ENCODE results near the gene DNPH1. TPM values are rescaled to one million over a fixed set of nuclear protein-coding genes. Genes with fewer than 3 reads are reported as not detected.
A peak's percentile ranks its signal among the peaks of the same experiment; 100 is the strongest.

DNPH1 gene
- 10 to 100 TPM; 59.7 to 59.8 TPM for total RNA-seq

- Mint-ChIP-seq H3K36me3 (ENCODE audit: low read depth) (peaks cover 28% of the 10 kb centered on the region), H3K27ac (peak within 1 kb of the TSS; percentile 89), H3K4me3 (peak within 1 kb of the TSS; percentile 90), H3K4me1 (ENCODE audit: low read depth) (peaks cover 41% of the 10 kb centered on the region), H3K9me3 (no peaks in the 10 kb centered on the region), H3K27me3 (ENCODE audit: low read depth) (no peaks in the 10 kb centered on the region)
- intact Hi-C loops (cut with micrococcal nuclease) = loop anchor here (1.0 kb wide), 1 partner anchor 18 kb away; no protein-coding TSS in a partner anchor
- DNase-seq = peak; percentile 79
- CTCF ChIA-PET = interaction anchor here (0.5 to 3.8 kb wide), 22 partner anchors 9 to 295 kb away, joined by 3 to 15 read pairs (median 3); partner anchors contain the start of genes CRIP3, PPP2R5D and TTBK1
These were observed at the start of gene DNPH1 for GRCh38 chr6:43228951-43229802. Gene DNPH1, minus strand, starts transcription at chr6:43229481. Its CDS starts 25 bp downstream, at chr6:43229456.

- no peaks in the 10 kb centered on the region for H3K36me3 Mint-ChIP-seq (ENCODE audit: low read depth)
- H3K27me3 Mint-ChIP-seq (ENCODE audit: low read depth) = peaks cover 17% of the 10 kb centered on the region
- DNase-seq = no peak
- H3K9me3 Mint-ChIP-seq = no peaks in the 10 kb centered on the region
- intact Hi-C loops (cut with micrococcal nuclease) = no loop called here
- no peak overlapping the region for H3K27ac Mint-ChIP-seq
- no peak overlapping the region for H3K4me3 Mint-ChIP-seq
- CTCF ChIA-PET = interaction anchor here (1.6 to 1.9 kb wide), 2 partner anchors 29 to 228 kb away, joined by 4 to 6 read pairs; partner anchors contain the start of gene CRIP3
- H3K4me1 Mint-ChIP-seq (ENCODE audit: low read depth) = peaks cover 6% of the 10 kb centered on the region
These were observed 49.3 kb upstream of the DNPH1 start for GRCh38 chr6:43278524-43279078.

GRCh38 chr6:43277643-43278523 lies 48.6 kb upstream of the DNPH1 start:
- no peak for DNase-seq
- CTCF ChIA-PET = no interaction called here
- no peak overlapping the region for H3K4me3 Mint-ChIP-seq
- H3K9me3 Mint-ChIP-seq = no peaks in the 10 kb centered on the region
- peaks cover 6% of the 10 kb centered on the region for H3K4me1 Mint-ChIP-seq (ENCODE audit: low read depth)
- intact Hi-C loops (cut with micrococcal nuclease) = no loop called here
- H3K27me3 Mint-ChIP-seq (ENCODE audit: low read depth) = peaks cover 17% of the 10 kb centered on the region
- no peak overlapping the region for H3K27ac Mint-ChIP-seq
- H3K36me3 Mint-ChIP-seq (ENCODE audit: low read depth) = no peaks in the 10 kb centered on the region

- no peak overlapping the region for H3K27ac Mint-ChIP-seq
- peaks cover 6% of the 10 kb centered on the region for H3K4me1 Mint-ChIP-seq (ENCODE audit: low read depth)
- peaks cover 17% of the 10 kb centered on the region for H3K27me3 Mint-ChIP-seq (ENCODE audit: low read depth)
- no peaks in the 10 kb centered on the region for H3K36me3 Mint-ChIP-seq (ENCODE audit: low read depth)
- H3K9me3 Mint-ChIP-seq = no peaks in the 10 kb centered on the region
- no peak for DNase-seq
- intact Hi-C loops (cut with micrococcal nuclease) = no loop called here
- CTCF ChIA-PET = no interaction called here
- no peak overlapping the region for H3K4me3 Mint-ChIP-seq
These were observed 48.0 kb upstream of the DNPH1 start for GRCh38 chr6:43277306-43277642.

- Mint-ChIP-seq H3K4me1 (ENCODE audit: low read depth) (peaks cover 6% of the 10 kb centered on the region), H3K36me3 (ENCODE audit: low read depth) (no peaks in the 10 kb centered on the region), H3K4me3 (peak overlapping the region; percentile 13), H3K27me3 (ENCODE audit: low read depth) (peaks cover 17% of the 10 kb centered on the region), H3K9me3 (no peaks in the 10 kb centered on the region), H3K27ac (no peak overlapping the region)
- intact Hi-C loops (cut with micrococcal nuclease) = no loop called here
- CTCF ChIA-PET = no interaction called here
- no peak for DNase-seq
These were observed 47.5 kb upstream of the DNPH1 start for GRCh38 chr6:43276577-43277305.

- Mint-ChIP-seq H3K4me1 (ENCODE audit: low read depth) (peaks cover 6% of the 10 kb centered on the region), H3K27ac (no peak overlapping the region), H3K4me3 (peak overlapping the region; percentile 66), H3K9me3 (no peaks in the 10 kb centered on the region), H3K27me3 (ENCODE audit: low read depth) (peaks cover 17% of the 10 kb centered on the region), H3K36me3 (ENCODE audit: low read depth) (no peaks in the 10 kb centered on the region)
- CTCF ChIA-PET = no interaction called here
- peak; percentile 61 for DNase-seq
- intact Hi-C loops (cut with micrococcal nuclease) = no loop called here
These were observed 46.7 kb upstream of the DNPH1 start for GRCh38 chr6:43275801-43276576.

GRCh38 chr6:43274916-43275597 lies 45.8 kb upstream of the DNPH1 start:
- H3K9me3 Mint-ChIP-seq = no peaks in the 10 kb centered on the region
- CTCF ChIA-PET = no interaction called here
- H3K4me1 Mint-ChIP-seq (ENCODE audit: low read depth) = peaks cover 6% of the 10 kb centered on the region
- H3K4me3 Mint-ChIP-seq = peak overlapping the region; percentile 62
- DNase-seq = peak; percentile 43
- H3K36me3 Mint-ChIP-seq (ENCODE audit: low read depth) = no peaks in the 10 kb centered on the region
- no peak overlapping the region for H3K27ac Mint-ChIP-seq
- intact Hi-C loops (cut with micrococcal nuclease) = no loop called here
- peaks cover 17% of the 10 kb centered on the region for H3K27me3 Mint-ChIP-seq (ENCODE audit: low read depth)

GRCh38 chr6:43274127-43274915 lies 45.0 kb upstream of the DNPH1 start:
- CTCF ChIA-PET = no interaction called here

GRCh38 chr6:43273707-43274106 lies 44.4 kb upstream of the DNPH1 start:
- intact Hi-C loops (cut with micrococcal nuclease) = no loop called here
- peaks cover 17% of the 10 kb centered on the region for H3K27me3 Mint-ChIP-seq (ENCODE audit: low read depth)
- no peak overlapping the region for H3K27ac Mint-ChIP-seq

More at GRCh38 chr6:43274127-43274915, 45.0 kb upstream of the DNPH1 start:
- Mint-ChIP-seq H3K9me3 (no peaks in the 10 kb centered on the region), H3K36me3 (ENCODE audit: low read depth) (no peaks in the 10 kb centered on the region), H3K27me3 (ENCODE audit: low read depth) (peaks cover 17% of the 10 kb centered on the region), H3K4me3 (peak overlapping the region; percentile 62), H3K27ac (no peak overlapping the region), H3K4me1 (ENCODE audit: low read depth) (peaks cover 6% of the 10 kb centered on the region)
- DNase-seq = no peak
- intact Hi-C loops (cut with micrococcal nuclease) = no loop called here

GRCh38 chr6:43271944-43272343 lies 42.7 kb upstream of the DNPH1 start:
- Mint-ChIP-seq H3K27me3 (ENCODE audit: low read depth) (peaks cover 14% of the 10 kb centered on the region), H3K27ac (no peak overlapping the region), H3K4me1 (ENCODE audit: low read depth) (peaks cover 10% of the 10 kb centered on the region), H3K4me3 (no peak overlapping the region), H3K36me3 (ENCODE audit: low read depth) (no peaks in the 10 kb centered on the region), H3K9me3 (no peaks in the 10 kb centered on the region)
- intact Hi-C loops (cut with micrococcal nuclease) = no loop called here
- CTCF ChIA-PET = interaction anchor here (0.6 to 1.1 kb wide), 3 partner anchors 10 to 234 kb away, joined by 3 to 4 read pairs (median 3); no protein-coding TSS in a partner anchor
- no peak for DNase-seq

More at GRCh38 chr6:43273707-43274106, 44.4 kb upstream of the DNPH1 start:
- Mint-ChIP-seq H3K4me3 (no peak overlapping the region), H3K36me3 (ENCODE audit: low read depth) (no peaks in the 10 kb centered on the region), H3K4me1 (ENCODE audit: low read depth) (peaks cover 10% of the 10 kb centered on the region), H3K9me3 (no peaks in the 10 kb centered on the region)
- no peak for DNase-seq
- CTCF ChIA-PET = no interaction called here
